GM13976 (cell line): ENCODE results near the gene DEFB132.

ENCODE experiments used
- DNase-seq: peaks from one replicate; pipeline ENCODE4 v3.0.0; 2012; ENCODE audit warnings: low spot score
- in situ Hi-C: fragments of 300-500 bp; cut with MboI; formaldehyde crosslinking; loops from one replicate; pipeline ENCODE4 v1.12.0; 2022; ENCODE audit warnings: low sequenced_read_pairs, mixed read lengths, inconsistent platforms; ENCODE audit not compliant: unreplicated experiment
- TF ChIP-seq, protein P1 (sequence below): IDR thresholded peaks from 2 replicates; pipeline ENCODE4 v1.5.1; 2012; ENCODE audit warnings: borderline replicate concordance, mild to moderate bottlenecking; ENCODE audit not compliant: insufficient read depth; ENCODE audit errors: extremely low read depth, missing control alignments, control extremely low read depth

Gene DEFB132

DNA sequence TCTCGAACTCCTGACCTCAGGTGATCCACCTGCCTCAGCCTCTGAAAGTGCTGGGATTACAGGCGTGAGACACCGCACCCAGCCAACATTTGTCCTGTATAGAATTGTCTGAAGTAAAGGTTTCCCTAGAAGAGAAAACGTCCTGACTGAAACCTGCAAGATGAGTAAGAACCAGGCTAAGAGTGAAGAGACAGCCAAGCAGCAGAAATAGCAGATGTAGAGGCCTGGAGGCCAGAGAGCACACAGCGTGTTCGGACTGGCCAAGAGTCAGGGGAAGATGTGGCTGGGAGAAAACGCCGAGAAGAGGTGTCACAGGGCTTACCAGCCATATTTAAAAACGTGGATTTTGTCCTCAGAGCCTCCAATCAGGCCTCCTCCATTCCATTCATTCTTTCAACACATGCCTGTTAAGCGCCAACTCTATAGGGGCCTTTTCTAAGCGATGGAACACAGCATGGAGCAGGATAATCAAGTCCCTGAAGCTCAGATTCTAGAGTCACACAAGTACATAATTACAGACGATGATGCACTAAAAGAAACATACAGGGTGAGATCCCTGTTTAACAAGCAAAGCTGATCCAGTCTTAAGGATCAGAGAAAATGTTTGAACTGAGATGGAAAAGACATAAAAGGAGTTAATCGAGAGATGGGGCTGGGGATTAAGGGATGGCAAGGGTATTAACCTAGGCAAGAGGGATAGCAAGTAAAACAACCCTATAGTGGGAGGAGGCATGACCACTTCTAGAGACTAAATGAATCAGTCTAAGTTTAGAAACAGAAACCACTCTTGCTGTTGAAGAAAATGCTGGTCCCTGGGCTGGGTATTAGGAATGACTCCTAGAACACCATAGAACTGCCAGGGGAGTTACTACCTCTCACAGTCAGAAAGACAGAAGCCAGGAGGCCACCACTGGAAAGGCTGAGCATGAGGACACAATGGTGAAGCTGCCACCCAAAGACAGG, 44.6 kb downstream of the DEFB132 start:
- DNase-seq: no peak
- in situ Hi-C loops: no loop called here
- TF ChIP-seq, protein P1, sequence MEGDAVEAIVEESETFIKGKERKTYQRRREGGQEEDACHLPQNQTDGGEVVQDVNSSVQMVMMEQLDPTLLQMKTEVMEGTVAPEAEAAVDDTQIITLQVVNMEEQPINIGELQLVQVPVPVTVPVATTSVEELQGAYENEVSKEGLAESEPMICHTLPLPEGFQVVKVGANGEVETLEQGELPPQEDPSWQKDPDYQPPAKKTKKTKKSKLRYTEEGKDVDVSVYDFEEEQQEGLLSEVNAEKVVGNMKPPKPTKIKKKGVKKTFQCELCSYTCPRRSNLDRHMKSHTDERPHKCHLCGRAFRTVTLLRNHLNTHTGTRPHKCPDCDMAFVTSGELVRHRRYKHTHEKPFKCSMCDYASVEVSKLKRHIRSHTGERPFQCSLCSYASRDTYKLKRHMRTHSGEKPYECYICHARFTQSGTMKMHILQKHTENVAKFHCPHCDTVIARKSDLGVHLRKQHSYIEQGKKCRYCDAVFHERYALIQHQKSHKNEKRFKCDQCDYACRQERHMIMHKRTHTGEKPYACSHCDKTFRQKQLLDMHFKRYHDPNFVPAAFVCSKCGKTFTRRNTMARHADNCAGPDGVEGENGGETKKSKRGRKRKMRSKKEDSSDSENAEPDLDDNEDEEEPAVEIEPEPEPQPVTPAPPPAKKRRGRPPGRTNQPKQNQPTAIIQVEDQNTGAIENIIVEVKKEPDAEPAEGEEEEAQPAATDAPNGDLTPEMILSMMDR: no peak

DNA sequence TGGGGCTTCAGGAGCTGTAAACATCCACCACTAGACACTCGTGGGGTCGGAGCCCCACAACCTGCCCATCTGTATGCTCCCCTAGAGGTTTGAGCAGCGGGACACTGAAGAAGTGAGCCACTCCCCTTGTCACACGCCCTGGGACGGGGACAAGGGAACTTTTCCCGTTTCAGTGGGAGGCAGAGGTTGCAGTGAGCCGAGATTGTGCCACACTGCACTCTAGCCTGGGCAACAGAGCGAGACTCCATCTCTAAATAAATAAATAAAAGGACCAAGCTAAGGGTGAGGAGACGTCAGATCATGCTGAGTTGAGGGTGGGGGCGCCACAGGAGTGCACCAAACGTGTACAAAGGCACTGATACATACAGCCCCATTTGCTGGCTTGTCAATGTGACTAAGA, 48.2 kb downstream of the DEFB132 start:
- in situ Hi-C loops: no loop called here
- TF ChIP-seq, protein P1: no peak

DNA sequence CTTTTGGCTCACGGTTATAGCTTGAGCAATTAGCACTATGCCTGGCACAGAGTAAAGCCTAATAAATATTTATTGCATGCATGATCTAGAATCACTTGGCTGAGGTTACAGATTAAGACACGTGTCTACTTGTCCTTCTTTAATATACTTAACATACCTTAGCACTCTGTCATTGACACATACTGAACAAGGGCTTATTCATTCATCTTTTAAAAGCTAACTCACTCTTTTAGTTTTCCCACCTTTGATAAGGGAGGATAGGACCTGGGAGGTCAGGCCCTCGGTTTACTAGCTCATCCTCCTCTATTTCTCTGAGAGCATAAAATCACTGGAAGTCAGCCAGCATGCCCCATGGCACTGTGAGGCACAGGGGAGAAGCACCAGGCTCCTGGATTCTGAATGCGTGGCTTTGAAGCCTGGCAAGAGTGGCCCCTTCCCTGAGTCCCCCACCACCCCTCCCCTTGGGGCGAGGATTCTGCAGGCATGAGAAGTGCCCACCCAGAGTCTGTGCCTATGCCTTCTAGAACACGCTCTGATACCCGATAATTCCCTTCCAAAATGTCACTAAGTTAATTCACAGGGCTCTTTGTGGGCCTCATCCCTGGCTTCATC, 51.0 kb downstream of the DEFB132 start:
- no peak for DNase-seq
- in situ Hi-C loops: no loop called here
- TF ChIP-seq, protein P1: no peak

More for the DNA sequence above, 48.2 kb downstream of the DEFB132 start:
- DNase-seq: no peak

DNA sequence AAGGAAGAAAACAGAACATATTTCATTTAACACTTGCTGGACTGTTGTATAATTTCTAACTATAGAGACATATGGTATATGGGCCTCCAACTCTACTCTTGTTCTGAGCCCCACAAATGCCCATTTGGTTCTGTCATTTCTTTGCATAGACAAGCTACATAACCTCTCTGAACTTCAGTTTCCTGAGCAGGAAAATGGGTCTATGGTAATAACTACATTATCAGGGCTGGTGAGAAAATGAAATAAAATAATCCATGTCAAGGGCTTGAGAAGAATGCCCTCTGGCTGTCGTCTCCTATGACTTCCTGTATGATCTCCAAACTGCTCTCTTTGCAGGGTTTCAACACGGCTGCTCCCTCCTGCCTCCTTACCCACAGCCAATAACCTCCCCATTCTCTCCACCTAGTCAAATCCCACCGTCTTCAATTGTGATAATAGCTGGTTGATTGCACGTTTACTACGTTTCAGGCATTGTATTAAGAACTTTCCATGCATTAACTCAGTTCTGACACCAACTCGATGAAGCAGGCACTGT, 51.8 kb downstream of the DEFB132 start:
- in situ Hi-C loops: no loop called here
- no peak for DNase-seq
- TF ChIP-seq, protein P1: no peak

DNA sequence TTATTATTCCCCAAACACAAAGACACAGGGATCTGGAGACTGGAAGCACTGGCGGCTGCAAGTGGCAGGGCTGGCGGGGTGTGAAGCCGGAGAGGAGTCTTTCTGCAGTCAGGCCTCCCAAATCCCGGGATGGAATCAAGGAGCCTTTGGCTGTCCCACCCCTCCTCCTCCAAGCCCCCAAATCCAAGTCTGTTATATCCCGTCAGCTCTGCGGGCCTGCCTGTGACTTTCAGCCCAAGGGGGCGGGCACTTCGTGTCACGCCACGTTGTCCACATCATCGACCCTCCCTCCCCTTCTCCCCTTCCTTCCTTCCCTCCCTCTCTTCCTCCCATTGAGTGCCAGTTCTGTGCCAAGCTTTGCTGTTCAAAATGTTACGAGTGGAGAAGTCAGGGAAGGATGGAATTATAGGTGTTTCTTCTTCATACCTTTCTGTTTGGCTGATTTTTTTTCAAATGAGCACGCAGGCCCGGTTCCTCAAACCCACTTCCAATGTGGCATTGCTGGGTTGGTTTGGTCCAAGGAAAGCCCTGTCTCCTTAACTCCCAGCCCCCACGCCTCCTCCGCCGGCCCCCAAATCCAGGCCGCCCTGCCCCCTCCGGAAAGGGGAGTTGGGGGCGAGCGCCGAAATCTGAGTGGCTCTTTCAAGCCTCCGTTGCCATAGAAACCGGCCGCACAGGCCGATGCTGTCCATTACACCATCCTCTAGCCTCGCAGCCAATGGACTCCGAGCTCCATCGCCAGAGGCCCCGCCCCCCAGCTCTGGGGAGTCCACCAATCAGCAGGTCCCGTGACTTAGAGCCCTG, 52.5 kb downstream of the DEFB132 start:
- in situ Hi-C loops: no loop called here
- TF ChIP-seq, protein P1: no peak
- peak; percentile 95 for DNase-seq

DNA sequence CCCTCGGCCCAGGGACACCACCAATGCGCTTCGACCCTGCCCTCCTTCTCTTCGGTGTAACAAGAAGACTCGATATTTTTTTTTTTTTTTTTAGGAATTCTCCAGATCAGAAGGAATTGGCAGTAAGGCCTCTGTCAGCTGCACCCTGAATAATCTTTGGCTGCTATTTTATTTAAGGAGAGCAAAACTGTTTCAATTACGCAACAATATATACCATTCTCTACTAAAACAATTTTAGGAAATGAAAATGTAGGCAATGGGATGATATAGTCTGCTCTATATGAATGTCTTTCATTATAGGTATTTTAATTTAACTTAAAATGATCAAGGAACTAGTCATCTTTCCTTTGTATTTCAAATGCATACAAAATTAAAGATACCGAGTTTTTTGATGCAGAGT, 53.1 kb downstream of the DEFB132 start:
- TF ChIP-seq, protein P1: no peak
- in situ Hi-C loops: no loop called here
- no peak for DNase-seq
